ENCODE measurements around the gene ACP1.

GRCh38 chr2:257429-257828, 7.3 kb upstream of the ACP1 start:
- TF ChIP-seq CTCF (IDR thresholded peaks at IDR 0.05) (no peak), POLR2AphosphoS5 (IDR thresholded peaks at IDR 0.05) (no peak)

All from breast epithelium (tissue), 3 donors.